Skeletal muscle tissue (tissue), 4 donors: ENCODE measurements around the gene IL1RN. TPM values are rescaled to one million over a fixed set of nuclear protein-coding genes. Genes with fewer than 3 reads are reported as not detected.
"Not testable (repeated sequence)": the region's sequence is repeated elsewhere in the genome, so short reads cannot be mapped to it uniquely, and the experiment has no call there.

Experiments used
- H3K27ac ChIP-seq: one replicate; pipeline ENCODE4 v1.7.0; 2013; ENCODE audit warnings: mild to moderate bottlenecking, low read depth, low read length, inconsistent platforms
- H3K27me3 ChIP-seq, 3 donors: one replicate each; pipeline ENCODE4 v1.7.0; 2013; ENCODE audit warnings: low read length in 3 of 3; ENCODE audit not compliant: control insufficient read depth in 3 of 3, insufficient read depth in 3 of 3
- H3K36me3 ChIP-seq, 3 donors: one replicate each; pipeline ENCODE4 v1.7.0; 2013; ENCODE audit warnings: low read length in 3 of 3; ENCODE audit not compliant: control insufficient read depth in 3 of 3, insufficient read depth in 3 of 3
- H3K4me1 ChIP-seq, 3 donors: one replicate each; pipeline ENCODE4 v1.7.0; 2013; ENCODE audit warnings: low read length in 3 of 3, mild to moderate bottlenecking in 3 of 3; ENCODE audit not compliant: control insufficient read depth in 3 of 3, insufficient read depth in 3 of 3
- H3K4me3 ChIP-seq, 3 donors: one replicate each; pipeline ENCODE4 v1.7.0; 2013; ENCODE audit warnings: low read length in 3 of 3
- H3K9ac ChIP-seq, 3 donors: one replicate each; pipeline ENCODE4 v1.7.0; 2013; ENCODE audit warnings: low read length in 3 of 3, mild to moderate bottlenecking in 3 of 3, moderate library complexity in 2 of 3, low read depth in 1 of 3
- H3K9me3 ChIP-seq, 3 donors: one replicate each; pipeline ENCODE4 v1.7.0; 2013; ENCODE audit warnings: low read length in 3 of 3; ENCODE audit not compliant: control insufficient read depth in 3 of 3
- total RNA-seq: library from RNA; depleted of rRNA; stranded (reverse); fragments of >200 nt; gene quantifications from one replicate; pipeline ENCODE4 v1.2.3, GENCODE V29; 2014
- donor health status: Osteomylitis.

IL1RN gene
- total RNA-seq, 1 donor from 2014 or later = not detected

DNA sequence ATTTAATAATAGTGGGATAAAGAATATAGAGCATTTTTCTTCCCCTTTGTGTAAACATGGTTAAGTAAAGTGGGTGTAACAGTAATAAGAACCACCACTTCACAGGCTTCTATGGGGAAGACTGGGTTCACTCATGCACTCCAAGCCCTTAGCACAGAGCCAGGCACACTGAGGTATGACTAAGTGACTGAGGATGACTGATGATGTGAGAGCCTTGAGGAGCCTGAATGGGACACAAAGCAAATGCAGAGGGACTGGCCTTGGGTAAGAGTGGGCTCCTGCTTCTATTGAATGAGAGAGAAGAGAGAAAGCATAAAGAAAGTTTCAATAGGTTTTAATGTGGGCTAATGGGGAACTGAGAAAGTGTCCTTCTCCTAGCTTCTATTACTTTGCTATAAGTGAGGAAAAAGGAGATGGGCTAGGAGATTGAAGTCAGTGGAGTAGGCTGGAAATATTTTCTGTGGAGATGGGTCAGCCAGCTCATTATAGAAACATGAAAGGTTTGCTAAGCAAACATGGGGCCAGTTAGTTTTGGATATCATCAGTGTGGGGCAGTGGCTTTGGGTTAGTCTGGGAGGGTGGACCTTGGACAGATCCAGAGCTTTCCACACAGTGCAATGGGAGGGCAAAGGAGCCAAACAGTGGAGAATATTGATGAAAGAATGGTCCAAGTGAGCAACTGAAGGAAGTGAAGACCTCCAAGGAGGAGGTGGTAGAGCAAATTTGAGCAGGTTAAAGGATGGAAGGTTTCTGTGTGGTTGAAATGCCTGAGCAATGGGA lies 39.0 kb upstream of the IL1RN start:
- Histone ChIP-seq H3K4me3 (no peak overlapping the region), H3K36me3 (no peaks in the 10 kb centered on the region), H3K9me3 (peaks cover 0 to 5% (median 2%) of the 10 kb centered on the region in 3 donors), H3K4me1 (no peaks in the 10 kb centered on the region), H3K27ac (no peak overlapping the region), H3K9ac (no peak overlapping the region), H3K27me3 (peaks cover 0 to 9% (median 0%) of the 10 kb centered on the region in 3 donors)

DNA sequence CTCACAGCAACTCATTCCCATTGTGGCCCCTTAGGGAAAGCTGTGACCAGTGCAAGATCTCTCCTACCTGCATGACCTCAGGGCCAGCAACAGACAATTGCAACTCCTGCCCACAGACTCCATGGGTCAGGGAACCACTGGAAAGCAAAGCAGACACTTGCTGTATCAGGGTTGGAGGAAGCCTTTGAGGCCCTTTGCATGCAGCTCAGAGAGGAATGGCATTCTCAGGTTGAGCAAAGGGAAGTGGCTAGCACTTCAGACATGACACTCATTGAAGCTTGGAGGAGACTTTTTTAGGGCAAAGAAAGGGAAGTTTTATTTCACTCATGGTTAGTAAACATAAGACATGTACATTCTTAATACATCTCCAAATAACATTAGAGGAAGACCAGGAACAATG lies 37.5 kb upstream of the IL1RN start:
- no peak overlapping the region for H3K4me3 ChIP-seq
- peaks cover 0 to 5% (median 2%) of the 10 kb centered on the region in 3 donors for H3K9me3 ChIP-seq
- H3K27ac ChIP-seq = no peak overlapping the region
- H3K36me3 ChIP-seq = no peaks in the 10 kb centered on the region
- H3K9ac ChIP-seq = no peak overlapping the region
- peaks cover 0 to 9% (median 0%) of the 10 kb centered on the region in 3 donors for H3K27me3 ChIP-seq
- no peaks in the 10 kb centered on the region for H3K4me1 ChIP-seq

DNA sequence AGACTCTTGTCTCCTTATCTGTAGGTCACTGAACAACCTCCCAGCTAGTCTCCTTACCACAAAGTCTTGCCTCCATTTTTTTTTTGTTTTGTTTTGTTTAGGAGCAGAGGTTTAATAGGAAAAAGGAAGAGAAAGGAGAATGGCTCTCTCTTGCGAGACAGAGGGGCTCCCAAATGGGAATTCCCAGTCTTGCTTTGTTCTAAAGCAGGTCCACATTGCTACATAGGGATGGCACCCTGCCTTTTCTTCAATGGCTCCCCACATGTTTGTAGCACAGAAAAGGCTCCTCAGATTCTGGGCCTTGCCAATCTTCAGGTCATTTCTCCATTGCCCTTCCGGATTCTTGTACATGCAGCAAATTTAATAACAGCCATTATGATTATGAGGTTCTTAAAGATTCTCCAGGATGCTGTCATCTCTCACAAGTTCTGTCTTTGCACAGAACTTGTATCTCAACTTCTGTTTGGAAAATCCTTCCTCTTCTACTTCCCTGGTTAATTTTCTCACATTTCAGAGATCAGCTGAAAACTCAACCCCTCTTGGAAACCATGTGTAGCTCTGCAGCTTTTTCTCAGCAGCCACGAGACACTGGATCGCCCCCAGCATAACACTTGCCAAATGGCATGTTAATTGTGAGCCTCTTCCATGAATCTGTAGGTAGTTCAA lies 36.0 kb upstream of the IL1RN start:
- Histone ChIP-seq H3K27me3 (peaks cover 0 to 9% (median 0%) of the 10 kb centered on the region in 3 donors), H3K4me3 (no peak overlapping the region), H3K36me3 (no peaks in the 10 kb centered on the region), H3K9me3 (peaks cover 0 to 5% (median 2%) of the 10 kb centered on the region in 3 donors), H3K9ac (no peak overlapping the region), H3K4me1 (no peaks in the 10 kb centered on the region), H3K27ac (no peak overlapping the region)

DNA sequence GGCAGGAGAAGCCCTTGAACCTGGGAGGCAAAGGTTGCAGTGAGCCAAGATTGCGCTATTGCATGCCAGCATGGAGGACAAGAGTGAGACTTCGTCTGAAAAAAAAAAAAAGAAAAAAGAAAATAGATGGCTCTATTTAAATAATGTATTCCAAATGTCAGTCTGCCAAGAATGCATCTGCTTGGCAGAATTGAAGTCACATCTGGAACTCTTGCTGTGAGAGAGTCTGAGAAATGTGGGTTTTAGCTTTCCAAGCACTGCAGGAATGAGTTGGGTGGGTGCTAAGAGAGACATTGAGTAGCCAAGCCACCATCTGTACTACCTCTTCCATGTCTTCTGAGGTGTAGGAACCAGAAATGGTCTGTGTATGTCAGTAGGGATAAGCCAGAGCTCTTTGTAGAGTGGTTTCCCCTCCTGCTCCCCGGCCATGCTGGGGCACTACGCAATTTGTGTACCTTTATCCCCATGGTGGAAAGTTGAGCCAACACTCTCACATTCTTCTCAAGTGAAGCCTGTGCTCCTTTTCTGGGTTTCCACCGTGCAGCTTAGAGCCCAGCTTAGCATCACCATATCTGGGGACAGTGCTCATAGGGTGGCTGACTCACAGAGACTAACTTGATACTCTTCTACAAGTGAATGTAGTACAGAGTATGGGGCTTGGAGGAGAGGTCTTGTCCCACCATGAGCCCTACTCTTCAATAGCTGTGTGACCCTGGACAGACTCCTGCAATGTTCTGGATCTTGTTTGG lies 34.4 kb upstream of the IL1RN start:
- no peaks in the 10 kb centered on the region for H3K4me1 ChIP-seq
- no peaks in the 10 kb centered on the region for H3K36me3 ChIP-seq

DNA sequence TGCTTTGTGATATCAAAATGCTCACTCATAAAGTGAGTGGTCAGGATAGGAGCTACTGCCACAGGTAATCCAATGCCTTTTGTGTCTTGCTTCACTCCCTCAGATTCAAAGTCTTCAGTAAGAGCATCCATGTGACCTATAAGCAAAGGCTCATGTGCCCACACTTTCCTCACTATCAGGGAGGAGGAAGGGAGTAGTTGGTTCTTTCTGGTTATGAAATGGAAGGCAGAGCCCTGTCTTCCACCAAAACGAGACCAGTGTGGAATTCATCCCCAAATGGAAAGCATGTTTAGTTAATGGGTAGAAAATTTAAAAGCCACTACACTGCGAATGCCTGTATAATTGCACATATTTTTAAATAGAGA lies 33.8 kb upstream of the IL1RN start:
- H3K27ac ChIP-seq = no peak overlapping the region
- no peaks in the 10 kb centered on the region for H3K4me1 ChIP-seq
- no peak overlapping the region for H3K9ac ChIP-seq
- H3K9me3 ChIP-seq = peaks cover 0 to 3% (median 0%) of the 10 kb centered on the region in 3 donors
- H3K36me3 ChIP-seq = no peaks in the 10 kb centered on the region
- no peak overlapping the region for H3K4me3 ChIP-seq
- peaks cover 0 to 9% (median 0%) of the 10 kb centered on the region in 3 donors for H3K27me3 ChIP-seq

More for the DNA sequence above, 34.4 kb upstream of the IL1RN start:
- H3K27ac ChIP-seq = no peak overlapping the region
- H3K27me3 ChIP-seq = peaks cover 0 to 9% (median 0%) of the 10 kb centered on the region in 3 donors
- no peak overlapping the region for H3K9ac ChIP-seq
- H3K4me3 ChIP-seq = no peak overlapping the region
- no peaks in the 10 kb centered on the region for H3K9me3 ChIP-seq

DNA sequence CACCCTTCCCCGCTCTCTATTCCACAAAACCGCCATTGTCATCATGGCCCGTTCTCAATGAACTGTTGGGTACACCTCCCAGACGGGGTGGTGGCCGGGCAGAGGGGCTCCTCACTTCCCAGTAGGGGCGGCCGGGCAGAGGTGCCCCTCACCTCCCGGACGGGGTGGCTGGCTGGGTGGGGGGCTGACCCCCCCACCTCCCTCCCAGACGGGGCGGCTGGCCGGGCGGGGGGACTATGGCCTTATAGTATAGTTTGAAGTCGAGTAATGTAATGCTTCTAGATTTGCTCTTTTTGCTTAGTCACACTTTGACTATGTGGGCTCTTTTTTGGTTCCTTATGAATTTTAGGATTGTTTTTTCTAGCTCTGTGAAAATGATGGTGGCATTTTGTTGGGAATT lies 31.1 kb upstream of the IL1RN start:
- H3K4me3 ChIP-seq, H3K36me3 ChIP-seq, H3K27me3 ChIP-seq, H3K9ac ChIP-seq, H3K27ac ChIP-seq, H3K9me3 ChIP-seq, H3K4me1 ChIP-seq: not testable (repeated sequence)

DNA sequence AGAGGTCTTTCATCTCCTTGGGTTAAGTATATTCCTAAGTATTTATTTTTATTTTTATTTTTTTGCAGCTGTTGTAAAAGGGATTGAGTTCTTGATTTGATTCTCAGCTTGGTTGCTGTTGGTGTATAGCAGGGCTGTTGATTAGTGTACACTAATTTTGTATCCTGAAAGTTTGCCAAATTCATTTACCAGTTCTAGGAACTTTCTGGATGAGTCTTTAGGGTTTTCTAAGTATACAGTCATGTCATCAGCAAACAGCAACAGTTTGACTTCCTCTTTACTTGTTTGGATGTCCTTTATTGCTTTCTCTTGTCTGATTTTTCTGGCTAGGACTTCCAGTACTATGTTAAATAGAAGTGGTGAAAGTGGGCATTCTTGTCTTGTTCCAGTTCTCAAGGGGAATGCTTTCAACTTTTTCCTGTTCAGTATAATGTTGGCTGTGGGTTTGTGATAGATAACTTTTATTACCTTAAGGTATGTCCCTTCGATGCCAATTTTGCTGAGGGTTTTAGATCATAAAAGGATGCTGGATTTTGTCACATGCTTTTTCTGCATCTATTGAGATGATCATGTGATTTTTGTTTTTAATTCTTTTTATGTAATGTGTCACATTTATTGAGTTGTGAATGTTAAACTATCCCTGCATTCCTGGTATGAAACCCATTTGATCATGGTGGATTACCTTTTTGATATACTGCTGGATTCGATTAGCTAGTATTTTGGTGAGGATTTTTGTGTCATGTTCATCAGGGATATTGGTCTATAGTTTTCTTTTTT lies 30.4 kb upstream of the IL1RN start:
- H3K27ac ChIP-seq, H3K9ac ChIP-seq, H3K4me1 ChIP-seq, H3K9me3 ChIP-seq, H3K4me3 ChIP-seq, H3K36me3 ChIP-seq, H3K27me3 ChIP-seq: not testable (repeated sequence)

DNA sequence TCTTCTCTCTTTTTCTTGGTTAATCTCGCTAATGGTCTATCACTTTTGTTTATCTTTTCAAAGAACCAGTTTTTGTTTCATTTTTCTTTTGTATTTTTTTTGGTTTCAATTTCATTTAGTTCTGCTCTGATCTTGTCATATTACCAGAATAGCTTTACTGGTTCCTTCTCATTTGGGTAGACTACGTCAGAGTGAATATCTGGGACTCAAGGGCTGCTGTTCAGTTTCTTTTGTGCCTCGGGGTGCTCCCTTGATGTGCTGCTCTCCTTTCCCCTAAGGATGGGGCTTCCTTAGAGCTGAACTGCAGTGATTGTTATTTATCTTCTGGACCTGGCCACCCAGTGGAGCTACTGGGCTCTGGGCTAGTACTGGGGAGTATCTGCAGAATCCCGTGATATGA lies 29.4 kb upstream of the IL1RN start:
- Histone ChIP-seq H3K27me3 (peaks cover 0 to 4% (median 0%) of the 10 kb centered on the region in 3 donors), H3K4me1 (no peaks in the 10 kb centered on the region), H3K36me3 (no peaks in the 10 kb centered on the region), H3K9me3 (peaks cover 0 to 3% (median 0%) of the 10 kb centered on the region in 3 donors), H3K4me3 (no peak overlapping the region), H3K27ac (no peak overlapping the region), H3K9ac (no peak overlapping the region)

DNA sequence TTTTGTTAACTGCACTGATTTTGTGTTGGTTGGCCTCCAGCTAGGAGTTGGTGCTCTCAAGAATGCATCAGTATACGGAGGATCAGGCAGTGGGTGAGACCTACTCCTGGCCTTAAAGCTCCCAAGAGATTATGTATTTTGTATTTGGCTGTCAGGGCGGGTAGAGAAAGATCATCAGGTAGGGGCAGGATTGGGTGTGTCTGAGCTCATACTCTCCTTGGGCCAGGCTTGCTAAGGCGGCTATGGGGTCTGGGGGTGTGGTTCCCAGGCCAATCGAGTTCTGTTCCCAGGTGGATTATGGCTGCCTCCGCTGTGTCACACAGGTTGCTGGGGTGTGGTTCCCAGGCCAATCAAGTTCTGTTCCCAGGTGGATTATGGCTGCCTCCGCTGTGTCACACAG lies 28.9 kb upstream of the IL1RN start:
- H3K27me3 ChIP-seq = no peaks in the 10 kb centered on the region
- no peaks in the 10 kb centered on the region for H3K36me3 ChIP-seq
- no peaks in the 10 kb centered on the region for H3K4me1 ChIP-seq
- H3K9ac ChIP-seq = no peak overlapping the region
- H3K9me3 ChIP-seq = peaks cover 0 to 3% (median 0%) of the 10 kb centered on the region in 3 donors
- no peak overlapping the region for H3K27ac ChIP-seq
- no peak overlapping the region for H3K4me3 ChIP-seq
